GM18499 (cell line): ENCODE data around the gene NFIB.

Experiments
- ATAC-seq: cut with Tn5 transposase; IDR thresholded peaks from one replicate; pipeline ENCODE4 v1.9.1; 2021; ENCODE audit warnings: moderate number of reproducible peaks; ENCODE audit not compliant: insufficient read depth, unreplicated experiment

The NFIB gene

DNA sequence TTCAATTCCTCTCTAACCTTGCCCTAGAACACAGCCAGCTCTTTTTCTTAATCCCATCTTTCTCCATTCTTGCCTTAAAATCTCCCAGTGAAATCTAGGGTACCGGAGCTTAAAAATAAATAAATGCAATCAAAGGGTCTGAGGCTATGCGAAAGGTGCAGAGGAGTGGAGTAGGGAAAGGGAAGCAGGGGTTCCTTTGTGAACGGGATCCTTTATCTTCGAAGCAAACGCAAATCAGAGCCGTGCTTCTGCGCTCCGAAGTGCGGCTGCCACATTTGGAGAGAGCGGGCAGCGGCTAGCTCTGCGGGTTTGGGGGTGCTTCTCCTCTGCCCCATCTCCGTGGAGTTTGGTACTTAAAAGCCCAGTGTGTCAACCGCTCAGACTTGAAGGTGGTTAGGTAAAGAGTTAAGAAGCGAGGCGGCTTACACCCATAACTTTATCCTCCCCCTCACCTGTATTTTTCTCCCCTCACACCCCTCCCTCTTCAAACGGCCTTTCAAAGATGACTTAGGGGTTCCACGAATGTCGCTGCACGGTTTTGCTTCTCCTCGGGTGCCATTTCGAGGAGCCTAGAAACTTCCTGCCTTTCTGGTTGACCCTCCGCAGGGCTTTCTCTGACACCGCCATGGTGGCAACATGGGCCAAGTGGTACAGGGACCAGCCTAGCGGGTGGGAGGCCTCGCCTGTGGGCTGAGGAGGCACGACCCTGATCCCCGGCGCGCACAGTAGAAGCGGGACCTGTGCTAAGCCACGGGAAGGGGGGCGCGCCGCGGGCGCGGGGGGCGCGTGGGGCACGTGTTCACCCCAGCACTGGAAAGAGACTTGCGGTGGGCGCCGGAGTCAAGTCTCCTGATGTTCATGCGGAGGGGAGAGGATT lies 31.7 kb upstream of the NFIB start:
- no peak for ATAC-seq

DNA sequence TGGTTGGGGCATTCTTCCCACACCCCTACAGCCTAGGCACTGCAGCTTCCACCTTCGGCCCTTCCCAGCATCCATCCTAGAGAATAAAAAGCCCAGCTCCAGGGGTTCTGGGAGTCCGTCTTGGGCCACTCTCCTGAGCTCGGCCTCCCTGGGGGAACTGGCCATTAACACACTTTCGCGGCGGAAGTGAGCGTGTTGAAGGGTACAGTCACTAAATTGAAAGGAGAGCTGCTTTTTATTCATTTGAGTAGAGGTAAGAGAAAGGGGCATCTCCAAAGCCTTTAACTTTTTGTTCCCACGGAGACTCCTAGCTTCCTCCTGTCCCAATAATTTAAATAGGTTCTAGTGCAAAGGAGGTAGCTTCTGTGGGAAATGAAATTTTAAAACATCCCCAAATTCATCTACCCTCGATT lies 31.0 kb upstream of the NFIB start:
- ATAC-seq: no peak

DNA sequence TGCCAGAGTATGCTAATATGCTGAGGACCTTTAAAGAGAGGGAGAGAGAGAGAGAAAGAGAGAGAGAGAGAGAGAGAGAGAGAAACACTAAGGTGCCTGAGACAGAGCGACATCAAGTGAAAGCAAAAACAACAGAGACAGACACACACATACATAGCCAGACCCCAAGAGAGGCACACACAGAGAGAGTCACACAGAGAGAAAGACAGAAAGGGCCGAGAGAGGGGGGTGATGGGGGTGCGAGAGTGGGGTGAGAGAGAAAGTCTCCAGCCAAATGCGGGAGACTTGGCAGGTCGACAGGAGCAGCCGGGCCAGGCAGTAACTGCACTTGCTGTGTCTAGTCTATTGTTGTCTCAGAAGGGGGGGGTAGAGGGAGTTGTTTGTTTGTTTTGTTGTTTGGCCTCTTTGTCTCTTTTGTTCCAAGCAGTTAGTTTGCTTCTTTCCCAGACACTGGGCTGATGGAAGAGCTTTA lies 30.1 kb upstream of the NFIB start:
- no peak for ATAC-seq

DNA sequence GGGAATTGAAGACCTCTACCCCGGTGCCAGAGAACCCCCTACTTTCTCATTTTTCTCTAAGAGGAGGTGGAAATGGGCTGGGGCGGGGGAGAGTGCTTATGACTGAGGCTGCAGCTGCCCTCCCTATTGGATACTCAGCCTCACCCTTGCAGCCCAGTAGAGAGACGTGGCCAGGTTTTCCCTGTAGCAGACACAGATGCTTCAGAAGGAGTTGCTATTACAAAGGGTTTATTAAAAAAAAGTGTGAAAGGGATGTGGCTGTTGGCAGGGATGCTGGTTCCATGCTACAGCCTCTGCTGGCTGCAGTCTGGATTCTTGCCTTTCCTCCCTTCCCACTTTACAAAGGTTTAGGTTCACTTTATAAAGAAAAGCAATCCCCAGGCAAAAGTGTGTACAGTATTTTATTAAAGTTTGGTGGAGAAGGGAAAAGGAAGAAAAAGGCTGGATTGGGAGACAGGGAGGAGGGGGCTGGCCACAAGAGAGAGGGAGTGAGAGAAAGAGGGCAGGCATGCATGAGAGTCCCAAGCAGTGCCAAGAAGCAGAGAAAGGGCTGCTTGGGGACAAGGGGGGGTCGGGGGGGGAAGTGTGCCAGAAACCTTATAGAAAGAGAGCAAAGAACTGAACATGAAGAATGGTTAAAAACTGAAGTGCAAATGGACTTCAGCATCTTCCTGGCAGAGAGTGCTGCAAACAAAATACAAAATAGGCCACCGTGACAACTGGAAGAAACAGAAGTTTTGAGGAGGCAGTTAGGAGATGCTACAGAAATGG lies 29.5 kb upstream of the NFIB start:
- ATAC-seq: no peak

DNA sequence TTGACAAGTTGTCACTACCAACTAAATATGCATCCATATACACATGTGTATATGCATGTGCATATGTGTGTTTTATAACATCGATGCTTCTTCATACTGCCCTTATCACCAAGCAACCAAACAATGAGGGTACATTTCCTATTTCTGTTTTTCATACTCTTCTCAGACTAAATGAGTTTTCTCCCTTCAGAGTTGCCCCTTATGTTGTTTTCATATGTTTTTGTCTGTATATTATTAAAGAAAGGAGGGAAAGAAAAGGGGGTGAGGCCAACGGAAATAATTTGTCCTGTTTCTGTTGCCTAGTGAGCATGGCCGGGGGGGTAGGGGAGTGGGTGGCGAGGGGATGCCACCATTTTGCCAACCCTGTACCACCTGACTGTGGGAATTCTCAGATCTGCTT lies 28.8 kb upstream of the NFIB start:
- ATAC-seq: no peak

DNA sequence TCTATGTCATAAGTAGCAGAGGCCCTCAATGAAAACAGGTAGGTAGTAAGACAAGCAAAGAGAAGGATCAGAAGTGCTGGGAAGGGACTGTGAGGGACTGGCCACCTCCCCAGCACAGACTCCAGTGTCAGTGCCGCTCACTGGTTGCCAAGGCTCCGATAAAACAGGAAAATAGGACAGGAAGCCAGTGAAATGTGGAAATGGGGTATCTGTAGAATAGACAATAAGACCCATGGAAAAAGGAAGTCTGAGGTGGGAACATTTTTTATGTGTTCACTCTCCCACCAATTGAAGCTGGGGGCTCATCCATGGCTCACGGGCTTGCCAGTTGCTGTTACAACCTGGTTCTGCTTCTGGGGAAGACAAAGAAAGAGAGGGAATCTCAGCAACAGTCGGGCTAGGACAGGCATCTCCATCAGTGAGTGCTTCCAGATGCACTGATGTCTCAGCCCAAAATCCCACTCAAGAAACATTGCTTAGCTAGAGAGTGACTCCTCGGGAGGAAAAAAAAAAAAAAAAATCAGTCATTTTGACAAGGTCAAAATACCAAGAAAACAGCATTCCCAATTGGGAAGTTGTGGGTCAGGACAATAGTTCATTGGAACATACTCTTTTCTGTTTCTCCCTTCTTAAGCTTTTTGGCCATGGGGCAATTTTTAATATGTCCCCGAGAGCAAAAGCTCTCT lies 27.6 kb upstream of the NFIB start:
- no peak for ATAC-seq

DNA sequence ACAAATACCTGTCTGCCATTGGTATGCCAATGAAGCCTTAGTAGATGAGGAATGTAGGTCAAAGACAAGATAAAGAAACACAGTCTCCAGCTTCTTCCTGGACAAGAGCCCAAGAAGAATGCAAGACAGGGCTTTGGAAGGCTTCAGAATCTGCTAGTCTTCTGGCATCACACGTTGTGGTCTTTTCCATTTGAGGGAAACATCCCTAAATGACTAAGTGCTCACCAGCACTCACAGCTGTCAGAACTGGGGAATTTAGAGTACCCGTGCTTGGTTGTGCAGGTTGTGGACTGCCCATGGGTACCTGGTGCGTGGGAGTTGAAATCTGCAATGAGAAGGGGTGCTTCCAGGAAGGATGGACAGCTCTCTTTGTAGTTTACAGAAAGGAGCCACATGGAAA lies 27.1 kb upstream of the NFIB start:
- no peak for ATAC-seq

DNA sequence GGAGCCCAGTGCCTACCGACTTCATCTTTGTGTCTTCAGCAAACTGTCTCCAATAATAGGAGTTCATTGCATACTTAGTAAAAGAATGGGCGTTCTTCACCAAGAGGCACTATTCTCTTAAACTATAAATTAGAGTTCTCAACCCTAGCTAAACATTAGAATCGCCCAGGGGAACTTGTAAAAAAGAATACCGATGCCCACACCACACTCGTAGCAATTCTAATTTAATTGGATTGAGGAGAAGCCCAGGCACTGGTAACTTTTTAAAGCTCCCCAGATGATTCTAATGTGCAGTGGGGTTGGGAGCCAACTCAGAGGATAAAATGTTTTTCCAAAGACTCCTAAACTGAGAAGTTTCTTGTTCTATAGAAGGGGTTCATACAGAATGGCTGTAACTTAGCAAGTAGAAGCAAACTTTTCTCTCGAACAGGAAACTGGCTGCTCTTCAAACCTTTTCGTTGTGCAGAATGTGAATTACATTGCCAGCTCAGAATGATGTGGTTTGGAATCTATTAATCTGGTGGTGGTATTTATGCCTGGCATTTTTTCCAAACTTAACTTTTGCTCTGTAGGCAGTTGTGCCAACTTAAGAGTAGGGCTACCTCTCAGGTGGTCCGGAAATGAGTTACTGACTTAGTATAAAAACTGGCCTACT lies 26.4 kb upstream of the NFIB start:
- ATAC-seq: no peak

DNA sequence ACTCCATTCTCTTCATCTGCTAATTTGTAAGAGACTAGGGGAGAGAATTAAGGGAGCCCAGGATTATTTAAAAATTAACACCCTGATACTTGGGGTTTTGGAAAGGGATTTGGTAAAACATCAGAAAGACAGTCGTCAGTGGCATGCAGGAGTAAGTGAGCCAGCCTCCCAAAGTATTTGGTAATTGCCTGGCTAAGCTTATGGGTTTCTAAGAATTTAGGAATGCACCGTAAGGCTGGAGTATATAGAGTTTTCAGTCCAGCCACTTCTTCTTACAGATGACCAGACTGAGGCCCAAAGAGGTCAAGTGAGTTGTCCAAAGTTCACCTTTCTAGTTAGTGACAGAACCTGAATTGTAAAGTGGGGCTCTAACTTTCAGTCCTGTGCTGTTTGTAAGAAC lies 25.8 kb upstream of the NFIB start:
- no peak for ATAC-seq

DNA sequence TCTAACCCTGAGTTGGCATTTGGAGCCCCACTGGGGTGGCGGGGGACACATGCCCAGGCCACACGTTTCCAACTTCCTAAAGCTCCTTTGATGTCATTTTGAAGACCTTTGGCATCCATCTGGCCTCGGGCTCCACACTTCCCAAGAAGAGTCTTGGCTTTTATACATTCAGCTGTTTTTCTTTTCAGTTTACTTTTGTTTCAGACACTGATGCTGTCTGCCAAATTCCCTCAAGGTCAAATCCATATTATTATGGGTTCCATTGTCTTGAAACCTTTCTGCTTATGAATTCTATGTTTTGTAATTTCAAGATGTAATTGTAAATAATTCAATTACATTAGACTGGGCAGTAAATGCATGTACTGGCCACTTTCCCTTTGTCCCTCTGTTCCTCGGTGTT lies 23.7 kb upstream of the NFIB start:
- no peak for ATAC-seq

DNA sequence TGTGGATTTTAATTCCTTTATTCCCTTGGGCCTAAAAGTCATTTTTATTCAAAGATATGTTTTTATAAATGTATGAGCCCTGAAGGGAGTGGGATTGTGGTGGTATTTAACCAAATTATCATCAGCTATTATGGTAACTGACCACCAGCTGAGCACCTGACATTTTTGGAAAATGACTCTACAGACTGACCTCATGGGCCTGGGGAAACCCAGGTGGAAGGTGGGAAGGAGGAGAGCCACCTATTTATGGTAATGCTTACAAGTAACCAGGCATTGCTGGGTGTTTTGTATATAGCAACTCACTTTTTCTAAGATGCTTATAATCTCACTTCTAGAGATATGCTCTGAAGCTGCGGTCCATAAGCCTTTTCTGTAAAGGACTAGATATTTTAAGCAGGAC lies 22.3 kb upstream of the NFIB start:
- no peak for ATAC-seq

DNA sequence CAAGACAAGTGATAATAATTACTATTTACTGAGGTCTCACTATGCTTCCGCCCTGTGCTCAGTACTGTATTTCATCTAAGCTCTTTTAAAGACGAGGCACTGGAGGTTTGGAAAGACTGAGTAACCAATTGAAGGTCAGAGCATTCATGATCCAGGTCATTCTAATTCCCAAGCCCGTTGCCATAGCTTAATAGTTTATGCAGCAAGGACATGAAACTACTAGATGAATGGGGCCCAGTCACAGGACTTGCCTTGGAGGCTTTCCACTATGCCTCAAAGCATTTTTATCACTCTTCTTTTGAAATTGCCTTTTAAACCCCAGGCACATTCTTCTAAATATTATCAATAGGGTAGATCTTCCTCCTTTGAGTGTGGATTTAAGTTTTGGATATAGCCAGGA lies 17.2 kb upstream of the NFIB start:
- ATAC-seq: no peak

DNA sequence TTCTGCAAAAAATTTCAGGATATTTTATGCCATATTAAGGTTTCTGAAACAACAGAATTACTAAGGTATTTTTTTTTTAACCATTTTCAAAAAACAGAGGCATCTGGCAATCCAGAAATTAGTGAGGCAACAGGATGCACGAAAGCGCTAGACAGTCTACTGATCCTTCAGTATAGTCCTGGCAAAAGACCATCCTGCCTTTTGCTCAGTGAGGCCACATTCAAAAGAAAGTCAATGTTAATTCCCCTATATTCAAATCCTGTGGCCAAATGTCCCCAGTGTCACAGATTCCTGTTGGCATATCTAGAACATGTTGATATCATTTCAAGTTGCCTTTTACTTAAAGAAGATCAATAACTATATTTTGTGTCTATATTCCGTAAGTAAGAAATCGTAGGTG lies 13.1 kb upstream of the NFIB start:
- ATAC-seq: no peak

DNA sequence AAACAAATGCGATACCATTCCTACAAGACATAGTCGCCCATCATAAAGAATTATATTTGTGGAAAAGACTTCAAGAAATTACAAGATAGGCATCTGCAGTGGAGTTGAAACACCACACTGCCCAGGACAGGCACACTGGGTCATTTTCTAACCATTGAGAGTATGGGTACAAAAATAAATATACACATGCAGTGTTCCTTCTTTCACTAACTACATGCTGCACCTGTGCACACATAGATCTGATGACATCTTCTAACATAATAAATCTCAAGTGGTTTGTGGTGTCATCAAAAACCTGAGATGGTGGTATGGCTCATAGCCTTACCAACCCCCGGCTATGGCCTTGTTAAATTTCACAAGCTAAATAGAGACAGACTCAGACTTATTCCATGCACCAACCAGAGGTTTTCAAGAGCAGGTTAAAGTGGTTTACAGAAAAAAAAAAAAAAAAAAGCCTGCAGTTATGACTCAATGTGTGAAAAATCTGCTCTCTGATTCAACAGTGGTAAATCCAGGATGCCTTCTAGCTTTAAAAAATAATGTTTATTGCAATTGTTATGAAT lies 12.4 kb upstream of the NFIB start:
- ATAC-seq: peak; percentile 69

DNA sequence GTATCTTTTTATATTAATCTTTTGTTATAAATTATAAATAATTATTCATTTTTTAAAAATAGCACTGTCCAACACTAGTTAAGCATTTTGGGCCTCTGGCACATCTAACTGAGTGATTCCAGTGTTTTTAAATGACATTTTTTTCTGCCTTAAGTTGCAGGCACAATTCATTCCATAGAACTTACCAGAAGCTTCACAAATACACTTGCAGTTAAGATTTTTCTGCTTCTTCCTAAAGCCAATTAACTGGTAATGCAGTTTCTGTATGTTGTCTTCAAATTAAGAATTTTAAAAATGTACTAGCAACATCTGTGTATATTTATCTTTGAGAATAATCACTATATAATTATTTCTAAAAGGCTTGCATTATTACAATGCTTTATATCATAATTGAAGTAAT lies 11.2 kb upstream of the NFIB start:
- ATAC-seq: no peak

DNA sequence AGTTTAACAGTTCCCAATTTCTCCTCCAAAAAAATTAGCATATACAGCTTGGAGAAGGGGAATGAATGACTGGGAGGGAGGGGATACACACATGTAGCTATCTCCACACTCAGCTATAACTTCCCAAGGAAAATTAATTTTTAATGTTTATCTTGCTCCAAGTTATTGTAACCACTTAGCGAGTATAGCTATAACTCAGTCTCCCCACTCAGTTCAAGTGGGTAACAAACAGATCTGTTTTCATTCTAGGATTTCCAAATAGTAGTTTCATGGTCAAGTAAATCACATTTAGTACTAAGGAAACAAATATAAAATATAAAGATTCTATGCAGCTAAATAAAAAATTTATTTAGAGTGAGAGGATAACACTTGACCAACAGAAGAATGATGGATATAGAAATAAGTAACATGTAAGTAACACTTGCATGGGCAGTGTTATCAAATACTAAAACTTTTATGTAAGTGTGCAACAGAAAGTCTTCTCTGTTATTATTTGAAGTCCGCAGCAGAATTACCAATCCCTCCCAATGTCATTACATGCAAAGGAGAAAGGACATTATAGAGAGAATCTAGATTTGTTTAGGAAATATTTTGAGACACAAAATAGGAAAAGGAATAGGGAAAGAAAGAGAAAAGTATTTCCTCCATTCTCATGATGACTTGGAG lies 10.2 kb upstream of the NFIB start:
- no peak for ATAC-seq

DNA sequence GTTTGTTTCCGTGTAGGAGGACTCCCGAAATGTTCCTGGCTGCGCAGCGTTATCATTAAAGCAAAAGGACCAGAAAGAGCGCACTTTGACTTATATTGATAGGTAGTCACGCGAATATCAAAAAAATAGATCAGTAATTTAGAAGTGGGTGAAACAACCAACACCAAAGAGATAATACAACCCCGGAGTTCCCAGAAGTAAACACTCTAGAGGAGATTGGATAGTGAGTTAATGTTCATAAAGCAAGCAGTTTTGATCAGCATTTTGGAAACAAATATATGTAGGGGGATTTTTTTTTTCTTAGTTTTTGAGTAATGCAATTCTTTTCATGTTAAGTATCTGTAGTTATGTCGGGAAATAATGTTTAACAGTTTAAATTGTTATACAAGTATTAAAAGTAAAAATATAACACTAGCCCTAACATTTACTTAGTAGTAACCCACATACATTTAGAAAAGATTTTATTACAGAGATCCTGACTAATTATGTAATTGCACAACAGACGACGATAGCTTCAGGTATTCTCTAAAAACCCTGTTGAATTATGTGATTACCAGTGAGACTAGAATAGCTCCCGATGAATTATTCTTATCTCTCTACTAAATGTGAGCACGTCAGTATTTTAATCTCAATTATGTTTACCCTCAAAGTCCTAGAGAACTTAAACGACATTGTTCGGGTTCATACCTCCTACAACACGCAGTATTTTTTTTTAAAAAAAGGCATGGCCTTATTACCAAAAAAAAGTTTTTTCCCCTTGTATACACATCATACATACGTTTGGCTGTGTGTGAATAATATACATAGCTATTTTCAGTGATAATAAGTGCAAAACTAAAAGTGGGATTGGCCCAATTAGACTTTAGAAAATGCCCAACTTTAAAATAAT lies 9.4 kb upstream of the NFIB start:
- ATAC-seq: no peak

DNA sequence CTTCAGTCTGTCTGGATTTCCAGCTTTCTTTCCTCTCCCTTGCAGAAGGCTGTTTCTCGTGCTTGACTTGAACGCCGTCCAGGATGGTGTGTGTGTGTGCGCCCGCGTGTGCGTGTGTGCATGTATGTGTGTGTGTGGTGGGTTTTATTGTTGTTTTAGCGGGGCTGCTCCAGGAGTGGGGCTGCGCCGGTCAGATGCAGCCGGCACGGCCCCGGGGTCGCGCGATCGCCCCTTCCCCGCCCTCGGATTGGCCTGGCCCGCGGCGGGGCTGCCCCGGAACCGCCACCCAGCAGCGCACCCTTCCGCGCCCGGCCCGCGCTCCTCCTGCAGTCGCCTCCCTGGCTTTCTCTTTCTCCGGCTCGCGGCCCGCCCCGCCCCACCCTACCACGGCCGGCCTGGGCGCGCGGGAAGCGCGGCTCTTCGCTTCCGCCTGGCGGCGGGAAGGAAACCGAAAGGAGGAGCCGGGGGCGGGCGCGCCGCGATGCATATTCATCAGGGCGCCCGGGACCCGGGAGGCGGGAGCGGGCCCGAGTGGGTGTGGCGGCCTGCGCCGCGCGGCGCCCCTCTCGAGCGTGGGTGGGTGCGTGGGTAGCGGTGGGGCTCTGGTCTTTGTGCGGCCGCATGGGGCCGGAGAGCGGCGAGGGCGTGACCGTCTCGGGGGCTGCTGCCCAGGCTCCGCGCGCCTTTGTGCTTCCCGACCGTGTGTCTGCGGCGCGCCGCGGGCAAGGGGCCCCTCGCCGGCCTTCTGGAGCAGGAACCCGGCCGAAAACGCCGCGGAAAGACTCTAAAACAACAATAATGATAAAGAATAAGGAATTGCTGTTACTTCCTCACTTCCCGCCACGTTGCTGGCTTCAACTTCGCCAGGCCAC lies 8.5 kb upstream of the NFIB start:
- ATAC-seq: peak; percentile 31
